Stimulated activated memory B cell treated with anti-CD40 and anti-IgM and Interleukin-4, amounts not matched to agents 10 μg/mL and 1 μg/mL and 100 μg/mL, for 72 hours (primary cell): Measurements from ENCODE around the gene ARHGAP24.

ENCODE experiments used
- ATAC-seq: fragments of 150-1000 bp; cut with Tn5 transposase; 2 replicates; pipeline ENCODE4 v1.10.0; 2021
- H3K27ac Mint-ChIP-seq: one replicate; pipeline ENCODE4 v1.8.0; 2022; ENCODE audit warnings: mild to moderate bottlenecking, mixed read lengths
- H3K27me3 Mint-ChIP-seq: one replicate; pipeline ENCODE4 v1.8.0; 2022; ENCODE audit warnings: mixed read lengths
- H3K36me3 Mint-ChIP-seq: one replicate; pipeline ENCODE4 v1.8.0; 2022; ENCODE audit warnings: mixed read lengths
- H3K4me1 Mint-ChIP-seq: one replicate; pipeline ENCODE4 v1.8.0; 2022; ENCODE audit warnings: mixed read lengths
- H3K4me3 Mint-ChIP-seq: one replicate; pipeline ENCODE4 v1.8.0; 2022; ENCODE audit warnings: mild to moderate bottlenecking, moderate library complexity, mixed read lengths
- H3K9me3 Mint-ChIP-seq: one replicate; pipeline ENCODE4 v1.8.0; 2022; ENCODE audit warnings: mixed read lengths

ARHGAP24 gene

GRCh38 chr4:85776096-85776495, 301.1 kb downstream of the ARHGAP24 start:
- peak overlapping the region; percentile 70 for H3K27ac Mint-ChIP-seq
- H3K4me1 Mint-ChIP-seq = peaks cover 62% of the 10 kb centered on the region

GRCh38 chr4:85776579-85776978, 301.6 kb downstream of the ARHGAP24 start:
- H3K36me3 Mint-ChIP-seq = peaks cover 20% of the 10 kb centered on the region
- ATAC-seq = no peak
- peak overlapping the region; percentile 70 for H3K27ac Mint-ChIP-seq
- H3K27me3 Mint-ChIP-seq = no peaks in the 10 kb centered on the region
- no peak overlapping the region for H3K4me3 Mint-ChIP-seq
- H3K4me1 Mint-ChIP-seq = peaks cover 62% of the 10 kb centered on the region
- H3K9me3 Mint-ChIP-seq = peaks cover 7% of the 10 kb centered on the region

More at GRCh38 chr4:85776096-85776495, 301.1 kb downstream of the ARHGAP24 start:
- ATAC-seq = no peak
- peaks cover 20% of the 10 kb centered on the region for H3K36me3 Mint-ChIP-seq
- H3K27me3 Mint-ChIP-seq = no peaks in the 10 kb centered on the region
- no peak overlapping the region for H3K4me3 Mint-ChIP-seq
- peaks cover 7% of the 10 kb centered on the region for H3K9me3 Mint-ChIP-seq

- Mint-ChIP-seq H3K27me3 (no peaks in the 10 kb centered on the region), H3K4me3 (peak overlapping the region; percentile 97), H3K27ac (peak overlapping the region; percentile 100), H3K4me1 (peaks cover 67% of the 10 kb centered on the region), H3K36me3 (peaks cover 20% of the 10 kb centered on the region), H3K9me3 (peaks cover 7% of the 10 kb centered on the region)
- ATAC-seq = peak; percentile 87
Observed at GRCh38 chr4:85777908-85778631, 303.1 kb downstream of the ARHGAP24 start.

GRCh38 chr4:85778632-85779131, 303.7 kb downstream of the ARHGAP24 start:
- H3K36me3 Mint-ChIP-seq = peaks cover 20% of the 10 kb centered on the region
- H3K9me3 Mint-ChIP-seq = peaks cover 7% of the 10 kb centered on the region
- H3K4me1 Mint-ChIP-seq = peaks cover 68% of the 10 kb centered on the region
- H3K27me3 Mint-ChIP-seq = no peaks in the 10 kb centered on the region
- peak overlapping the region; percentile 97 for H3K4me3 Mint-ChIP-seq
- peak; percentile 89 for ATAC-seq
- peak overlapping the region; percentile 100 for H3K27ac Mint-ChIP-seq

GRCh38 chr4:85779165-85779564, 304.2 kb downstream of the ARHGAP24 start:
- no peaks in the 10 kb centered on the region for H3K27me3 Mint-ChIP-seq
- H3K4me3 Mint-ChIP-seq = peak overlapping the region; percentile 97
- H3K36me3 Mint-ChIP-seq = peaks cover 20% of the 10 kb centered on the region
- peak overlapping the region; percentile 100 for H3K27ac Mint-ChIP-seq
- peaks cover 7% of the 10 kb centered on the region for H3K9me3 Mint-ChIP-seq
- no peak for ATAC-seq
- H3K4me1 Mint-ChIP-seq = peaks cover 73% of the 10 kb centered on the region

- Mint-ChIP-seq H3K4me3 (no peak overlapping the region), H3K9me3 (peaks cover under 1% of the 10 kb centered on the region), H3K36me3 (peaks cover 8% of the 10 kb centered on the region), H3K27ac (peak overlapping the region; percentile 13), H3K4me1 (peaks cover 69% of the 10 kb centered on the region), H3K27me3 (no peaks in the 10 kb centered on the region)
- peak; percentile 17 for ATAC-seq
Observed at GRCh38 chr4:85780664-85781063, 305.7 kb downstream of the ARHGAP24 start.

GRCh38 chr4:85783483-85783882, 308.5 kb downstream of the ARHGAP24 start:
- Mint-ChIP-seq H3K9me3 (no peaks in the 10 kb centered on the region), H3K27me3 (no peaks in the 10 kb centered on the region), H3K27ac (peak overlapping the region; percentile 73), H3K4me3 (no peak overlapping the region), H3K36me3 (no peaks in the 10 kb centered on the region), H3K4me1 (peaks cover 59% of the 10 kb centered on the region)
- peak; percentile 67 for ATAC-seq

GRCh38 chr4:85783900-85784299, 308.9 kb downstream of the ARHGAP24 start:
- peak overlapping the region; percentile 73 for H3K27ac Mint-ChIP-seq
- peaks cover 56% of the 10 kb centered on the region for H3K4me1 Mint-ChIP-seq
- no peaks in the 10 kb centered on the region for H3K27me3 Mint-ChIP-seq
- H3K36me3 Mint-ChIP-seq = no peaks in the 10 kb centered on the region
- no peak overlapping the region for H3K4me3 Mint-ChIP-seq
- no peaks in the 10 kb centered on the region for H3K9me3 Mint-ChIP-seq
- no peak for ATAC-seq

- H3K27me3 Mint-ChIP-seq = no peaks in the 10 kb centered on the region
- peak overlapping the region; percentile 73 for H3K27ac Mint-ChIP-seq
- no peaks in the 10 kb centered on the region for H3K9me3 Mint-ChIP-seq
- no peaks in the 10 kb centered on the region for H3K36me3 Mint-ChIP-seq
- ATAC-seq = no peak
- no peak overlapping the region for H3K4me3 Mint-ChIP-seq
- H3K4me1 Mint-ChIP-seq = peaks cover 56% of the 10 kb centered on the region
Observed at GRCh38 chr4:85784348-85784747, 309.4 kb downstream of the ARHGAP24 start.

GRCh38 chr4:85784947-85785346, 310.0 kb downstream of the ARHGAP24 start:
- peak overlapping the region; percentile 73 for H3K27ac Mint-ChIP-seq
- H3K4me3 Mint-ChIP-seq = no peak overlapping the region
- ATAC-seq = no peak
- no peaks in the 10 kb centered on the region for H3K27me3 Mint-ChIP-seq
- peaks cover 55% of the 10 kb centered on the region for H3K4me1 Mint-ChIP-seq
- no peaks in the 10 kb centered on the region for H3K36me3 Mint-ChIP-seq
- no peaks in the 10 kb centered on the region for H3K9me3 Mint-ChIP-seq

GRCh38 chr4:85787133-85787532, 312.2 kb downstream of the ARHGAP24 start:
- Mint-ChIP-seq H3K36me3 (no peaks in the 10 kb centered on the region), H3K9me3 (no peaks in the 10 kb centered on the region), H3K4me3 (no peak overlapping the region), H3K27ac (peak overlapping the region; percentile 23), H3K4me1 (peaks cover 55% of the 10 kb centered on the region), H3K27me3 (no peaks in the 10 kb centered on the region)
- no peak for ATAC-seq

- H3K4me3 Mint-ChIP-seq = no peak overlapping the region
- no peak overlapping the region for H3K27ac Mint-ChIP-seq
- H3K4me1 Mint-ChIP-seq = peaks cover 51% of the 10 kb centered on the region
- H3K27me3 Mint-ChIP-seq = no peaks in the 10 kb centered on the region
- no peaks in the 10 kb centered on the region for H3K9me3 Mint-ChIP-seq
- no peak for ATAC-seq
- H3K36me3 Mint-ChIP-seq = no peaks in the 10 kb centered on the region
Observed at GRCh38 chr4:85788604-85789003, 313.7 kb downstream of the ARHGAP24 start.

GRCh38 chr4:85789241-85789640, 314.3 kb downstream of the ARHGAP24 start:
- no peaks in the 10 kb centered on the region for H3K36me3 Mint-ChIP-seq
- ATAC-seq = no peak
- H3K9me3 Mint-ChIP-seq = no peaks in the 10 kb centered on the region
- H3K4me3 Mint-ChIP-seq = no peak overlapping the region
- H3K4me1 Mint-ChIP-seq = peaks cover 44% of the 10 kb centered on the region
- peak overlapping the region; percentile 17 for H3K27ac Mint-ChIP-seq
- H3K27me3 Mint-ChIP-seq = no peaks in the 10 kb centered on the region

GRCh38 chr4:85790582-85790981, 315.6 kb downstream of the ARHGAP24 start:
- Mint-ChIP-seq H3K4me1 (peaks cover 38% of the 10 kb centered on the region), H3K36me3 (no peaks in the 10 kb centered on the region), H3K27me3 (no peaks in the 10 kb centered on the region), H3K27ac (peak overlapping the region; percentile 22), H3K4me3 (no peak overlapping the region), H3K9me3 (no peaks in the 10 kb centered on the region)
- ATAC-seq = no peak

GRCh38 chr4:85792376-85793232, 317.7 kb downstream of the ARHGAP24 start:
- Mint-ChIP-seq H3K9me3 (no peaks in the 10 kb centered on the region), H3K4me1 (peaks cover 34% of the 10 kb centered on the region), H3K27ac (no peak overlapping the region), H3K27me3 (no peaks in the 10 kb centered on the region), H3K36me3 (no peaks in the 10 kb centered on the region), H3K4me3 (no peak overlapping the region)
- no peak for ATAC-seq
